HG02763 (cell line): Measurements from ENCODE around the gene ASF1B.

ENCODE experiments used
- ATAC-seq: cut with Tn5 transposase; IDR thresholded peaks from one replicate; pipeline ENCODE4 v1.9.1; 2021; ENCODE audit warnings: mild to moderate bottlenecking, moderate library complexity; ENCODE audit not compliant: unreplicated experiment

Gene ASF1B

GRCh38 chr19:14112051-14112808 lies 24.2 kb downstream of the ASF1B start:
- no peak for ATAC-seq

GRCh38 chr19:14111486-14111885 lies 24.9 kb downstream of the ASF1B start:
- ATAC-seq = no peak

- ATAC-seq = no peak
Observed at GRCh38 chr19:14110650-14111049, 25.7 kb downstream of the ASF1B start.

- no peak for ATAC-seq
Observed at GRCh38 chr19:14107581-14108461, 28.6 kb downstream of the ASF1B start.

GRCh38 chr19:14106840-14107239 lies 29.5 kb downstream of the ASF1B start:
- no peak for ATAC-seq

GRCh38 chr19:14105680-14106079 lies 30.7 kb downstream of the ASF1B start:
- ATAC-seq = no peak

- no peak for ATAC-seq
Observed at GRCh38 chr19:14103310-14103709, 33.1 kb downstream of the ASF1B start.

GRCh38 chr19:14102756-14103155 lies 33.6 kb downstream of the ASF1B start:
- no peak for ATAC-seq

GRCh38 chr19:14102102-14102696 lies 34.2 kb downstream of the ASF1B start:
- ATAC-seq = no peak

- ATAC-seq = no peak
Observed at GRCh38 chr19:14101003-14101545, 35.3 kb downstream of the ASF1B start.

- ATAC-seq = no peak
Observed at GRCh38 chr19:14097532-14098151, 38.7 kb downstream of the ASF1B start.

GRCh38 chr19:14096272-14096992 lies 40.0 kb downstream of the ASF1B start:
- no peak for ATAC-seq

GRCh38 chr19:14094854-14095253 lies 41.5 kb downstream of the ASF1B start:
- no peak for ATAC-seq

GRCh38 chr19:14093117-14093823 lies 43.1 kb downstream of the ASF1B start:
- ATAC-seq = no peak

- no peak for ATAC-seq
Observed at GRCh38 chr19:14091813-14092462, 44.5 kb downstream of the ASF1B start.

GRCh38 chr19:14091081-14091812 lies 45.1 kb downstream of the ASF1B start:
- ATAC-seq = peak; percentile 57

GRCh38 chr19:14090509-14091080 lies 45.8 kb downstream of the ASF1B start, which contains the start of gene SAMD1:
TSS of gene SAMD1 (minus strand) at chr19:14090751.
- ATAC-seq = peak; percentile 38
